ENCODE data around the gene DAND5.

The DAND5 gene

DNA sequence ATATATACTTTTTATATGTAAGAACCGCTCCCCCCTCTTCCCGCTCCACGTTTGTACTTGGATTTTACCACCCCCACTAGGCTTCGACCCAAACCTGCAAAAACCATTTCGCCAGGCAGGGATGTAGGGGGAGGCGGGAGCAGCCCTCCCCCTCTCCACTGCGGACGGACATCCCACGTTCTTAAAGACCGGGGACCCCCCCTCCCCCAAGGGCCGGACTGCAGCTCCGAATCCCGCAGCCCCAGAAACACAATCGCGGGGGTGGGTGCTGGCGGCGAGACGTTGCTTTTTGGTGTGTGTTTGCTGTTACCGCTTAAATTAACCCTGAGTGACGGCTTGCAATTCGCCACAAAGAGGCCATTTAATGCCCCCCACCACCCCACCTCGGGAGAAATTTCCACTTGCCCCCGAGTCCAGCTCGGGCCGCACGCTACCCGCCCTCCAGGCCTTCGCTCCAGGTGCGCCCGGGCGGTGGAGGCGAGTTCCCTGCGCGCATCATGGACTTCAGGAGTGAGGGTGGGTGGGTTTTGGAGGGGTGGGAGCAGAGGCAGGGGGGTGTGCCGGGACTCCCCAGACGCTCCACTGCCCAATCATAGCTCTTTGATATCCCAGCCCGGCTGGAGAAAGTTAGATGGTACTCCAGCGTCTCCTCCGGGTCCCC, 41.7 kb downstream of the DAND5 start:
- DNase-seq: no peak

DNA sequence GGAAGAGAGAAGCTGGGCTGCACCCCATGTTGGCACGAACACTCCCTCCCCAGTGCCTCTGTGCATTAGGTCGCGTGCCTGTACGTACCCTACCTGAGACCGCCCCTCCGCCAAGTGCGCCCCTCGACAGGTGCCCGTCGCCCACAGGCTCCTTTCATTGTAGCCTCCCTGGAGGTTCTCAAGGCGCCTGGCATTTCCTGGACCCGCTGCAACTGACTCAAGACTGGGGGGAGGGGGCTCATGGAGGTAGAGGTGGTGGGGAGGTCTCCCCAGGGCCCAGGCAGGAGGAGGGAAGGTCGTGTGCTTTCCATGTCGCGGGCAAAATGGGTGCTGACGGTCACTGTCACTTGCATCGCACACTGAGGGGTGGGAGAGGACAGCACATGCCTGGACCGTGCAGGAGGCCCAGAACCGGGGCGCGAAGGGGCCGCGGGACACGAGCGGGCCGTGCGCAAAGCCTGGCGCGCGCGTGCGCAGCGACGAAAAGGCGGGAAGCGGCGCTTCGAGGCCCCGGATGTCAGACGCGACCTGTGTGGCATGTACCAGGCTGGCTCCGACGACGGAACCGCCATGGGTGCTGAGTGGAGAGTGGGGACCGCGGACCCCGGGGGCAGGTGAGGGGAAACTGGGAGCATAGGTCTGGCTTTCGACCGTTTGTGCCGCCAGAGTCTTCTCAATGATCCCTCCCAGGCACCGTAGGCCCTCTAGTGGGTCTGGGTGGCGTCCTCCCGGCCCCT, 42.4 kb downstream of the DAND5 start:
- DNase-seq: no peak

DNA sequence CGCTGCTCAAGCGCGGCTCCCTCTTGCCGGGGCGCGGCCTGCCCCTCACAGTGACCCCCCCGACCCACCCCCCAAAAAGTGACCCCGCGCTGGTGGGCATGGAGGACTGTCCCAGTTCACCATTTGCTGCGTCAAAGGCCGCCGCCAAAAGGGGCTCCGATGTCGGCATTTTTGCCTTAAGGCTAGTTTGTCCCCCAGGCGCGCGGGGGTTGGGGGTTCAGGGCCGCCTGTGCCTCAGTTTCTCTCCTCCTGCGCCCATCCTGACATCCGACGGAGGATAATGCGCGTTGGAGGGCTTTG, 43.0 kb downstream of the DAND5 start:
- DNase-seq: no peak

DNA sequence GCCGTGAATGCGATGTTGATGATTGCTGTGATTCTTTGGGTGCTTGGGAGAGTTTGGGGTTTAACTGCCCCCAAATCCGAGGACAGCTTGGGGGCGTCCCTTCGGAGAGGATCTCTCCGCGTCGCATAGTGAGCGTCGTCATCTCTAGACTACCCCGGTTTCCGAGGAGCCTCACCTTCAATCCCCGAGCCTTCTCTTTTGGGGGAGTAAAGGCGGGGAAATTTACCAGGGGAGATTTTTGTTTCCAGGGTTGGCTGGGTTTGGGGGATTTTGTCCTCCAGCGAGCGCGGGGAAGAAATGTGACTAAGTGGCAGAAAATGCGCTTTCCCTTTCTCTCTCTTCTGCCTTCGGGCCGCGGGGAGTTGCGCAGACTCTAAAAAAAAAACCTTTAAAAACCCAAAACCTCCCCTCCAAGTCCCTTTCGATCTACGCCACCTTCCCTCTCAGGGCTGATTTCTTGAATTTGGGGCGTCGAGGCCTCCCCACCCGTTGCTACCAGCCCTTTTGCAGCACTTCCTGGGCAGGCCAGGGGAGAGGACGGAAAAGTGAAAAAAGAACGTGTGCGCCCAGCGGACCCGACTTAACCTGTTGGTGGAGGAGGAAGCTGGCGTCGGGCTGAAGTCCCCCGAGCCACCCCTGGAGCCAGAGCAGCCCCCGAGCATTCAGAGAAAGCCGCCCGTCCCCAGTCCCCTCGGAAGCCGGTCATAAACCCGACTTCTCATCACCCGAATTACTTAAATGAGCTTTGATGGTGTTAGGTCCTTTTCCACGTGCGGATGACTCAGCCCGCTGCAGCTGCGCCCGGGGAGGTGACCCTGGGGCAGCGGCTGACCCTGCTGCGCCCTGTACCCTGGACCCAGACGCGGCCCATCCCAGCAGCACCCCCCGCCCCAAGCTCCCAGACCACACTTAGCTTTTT, 43.6 kb downstream of the DAND5 start:
- DNase-seq: no peak

DNA sequence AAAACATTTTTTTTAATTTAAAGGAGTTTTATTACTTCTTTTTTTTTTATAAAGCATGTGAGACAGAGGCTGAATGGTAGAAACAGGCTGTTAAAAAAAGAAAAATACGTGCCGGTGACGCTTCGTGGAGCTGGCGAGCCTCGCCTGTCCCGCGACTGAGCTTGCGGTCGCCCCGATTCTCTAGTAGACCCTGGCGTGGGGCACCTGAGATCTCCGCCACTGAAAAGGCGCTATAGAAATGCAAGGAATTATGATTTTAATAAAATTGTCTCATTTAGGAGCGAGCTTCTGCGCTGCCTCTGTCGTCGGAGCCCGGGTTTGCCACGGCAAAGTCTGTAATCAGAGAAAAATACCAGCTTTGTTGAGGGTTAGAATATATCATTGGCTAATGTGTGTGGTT, 44.3 kb downstream of the DAND5 start:
- DNase-seq: no peak

DNA sequence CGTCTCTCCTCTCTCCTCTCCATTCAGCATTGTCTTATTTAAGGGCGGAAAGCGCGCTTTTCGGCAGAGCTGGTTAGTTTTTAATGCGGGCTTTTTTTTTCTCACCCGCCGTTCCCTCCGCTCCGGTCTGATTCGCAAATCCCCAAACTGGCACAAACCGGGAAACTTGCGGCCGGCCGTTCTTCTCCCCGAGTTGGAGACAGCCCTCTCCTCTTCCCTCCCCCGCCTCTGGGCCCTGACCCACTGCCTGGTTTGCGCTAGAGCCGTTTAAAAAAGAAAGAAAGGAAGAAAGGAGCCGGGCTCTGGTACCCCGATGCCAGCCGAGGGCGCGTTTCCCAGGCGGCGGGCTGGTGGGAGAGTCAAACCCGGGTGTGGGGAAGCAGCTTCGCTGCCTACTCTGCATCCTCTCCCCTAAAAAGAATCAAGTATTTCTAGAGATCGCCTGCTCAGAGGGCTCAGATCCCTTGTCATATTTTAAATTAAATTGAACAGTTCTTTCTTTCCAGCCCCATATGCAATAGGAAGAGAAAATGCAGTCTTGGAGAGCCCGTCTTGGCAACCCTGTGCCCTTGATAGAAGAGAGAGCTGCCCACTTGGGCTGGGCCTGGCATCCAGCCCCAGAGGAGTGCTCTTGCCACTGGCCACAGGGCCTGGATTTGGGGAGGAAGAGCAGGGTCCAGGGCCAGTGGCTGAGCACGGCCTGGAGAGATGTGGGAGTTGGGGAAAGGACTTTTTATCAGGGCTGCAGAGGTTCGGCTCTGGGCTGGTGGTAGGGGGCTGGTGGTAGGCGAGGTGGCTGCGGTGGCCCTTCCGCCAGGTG, 44.9 kb downstream of the DAND5 start:
- DNase-seq: no peak

DNA sequence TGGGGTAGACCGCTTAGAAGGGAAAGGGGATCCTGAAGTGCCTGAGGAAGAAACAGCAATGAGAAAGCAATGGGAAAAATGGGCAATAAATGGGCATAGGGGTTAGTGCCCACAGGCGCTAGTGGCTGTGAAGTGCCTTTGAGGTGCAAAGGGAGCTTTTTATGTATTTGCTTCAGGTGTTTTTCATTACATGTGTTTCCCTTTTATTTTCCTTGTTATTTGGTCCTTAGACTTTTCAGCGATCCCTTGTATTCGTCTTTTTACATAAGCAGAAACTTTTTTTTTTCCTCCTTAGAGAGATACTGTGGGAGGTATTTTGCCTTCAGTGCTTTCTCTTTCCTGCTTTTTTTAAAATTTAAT, 45.5 kb downstream of the DAND5 start:
- DNase-seq: no peak

DNA sequence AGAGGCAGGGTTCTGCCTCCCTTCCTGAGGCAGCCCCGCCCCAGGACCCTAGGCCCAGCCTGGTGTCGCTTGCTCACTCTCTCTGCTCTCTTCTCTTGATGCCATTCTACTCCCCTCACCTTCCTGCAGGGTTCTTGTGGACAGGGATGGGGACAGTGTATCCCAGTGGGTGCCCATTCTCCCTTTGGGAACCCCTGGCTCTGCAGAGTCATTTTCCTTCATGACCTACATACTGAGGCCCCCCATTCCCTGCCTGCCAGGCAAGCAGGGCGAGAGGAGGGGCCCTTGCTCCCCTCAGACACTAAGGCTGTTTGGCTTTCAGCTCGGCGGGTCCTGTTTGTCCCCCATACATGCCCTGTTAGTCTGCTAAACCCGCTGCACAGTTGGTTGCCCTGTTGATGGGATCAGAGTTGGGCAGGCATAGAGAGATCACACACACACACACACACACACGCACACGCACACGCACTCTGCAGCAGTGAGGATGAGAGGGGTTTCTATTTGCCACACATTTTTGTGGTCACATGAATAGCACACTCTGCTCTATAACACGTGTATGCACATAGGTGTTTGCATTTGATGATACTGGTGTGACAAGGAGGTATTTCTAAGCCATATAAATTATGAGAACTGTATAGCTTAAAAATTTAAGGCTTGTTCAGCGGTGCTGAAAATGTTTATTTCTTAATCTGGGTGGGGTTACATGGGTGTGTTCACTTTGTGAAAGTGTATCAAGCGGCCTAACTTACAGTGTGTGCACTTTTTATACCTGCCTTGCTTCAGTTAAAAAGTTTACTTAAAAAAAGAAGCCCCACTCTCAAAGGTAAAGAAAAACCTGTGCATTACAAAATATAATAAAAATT, 46.2 kb downstream of the DAND5 start:
- DNase-seq: no peak

DNA sequence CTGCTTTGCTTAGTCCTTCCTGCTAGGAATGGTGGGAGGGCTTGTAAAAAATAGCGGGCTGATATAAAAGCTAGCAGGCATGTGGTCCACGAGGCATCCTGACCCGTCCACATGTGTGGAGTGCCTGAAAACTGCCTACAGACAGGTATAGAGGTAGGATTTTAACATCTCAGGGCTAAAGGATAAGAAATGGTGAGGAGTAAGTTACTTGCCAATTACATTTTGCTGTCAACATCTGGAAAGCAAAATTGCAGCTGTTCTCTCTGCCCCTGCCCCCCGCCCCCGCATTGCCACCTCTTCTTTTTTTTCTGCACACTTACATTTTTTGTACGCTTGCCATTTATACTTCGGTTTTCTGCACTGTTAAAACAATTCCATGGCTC, 46.9 kb downstream of the DAND5 start:
- no peak for DNase-seq

DNA sequence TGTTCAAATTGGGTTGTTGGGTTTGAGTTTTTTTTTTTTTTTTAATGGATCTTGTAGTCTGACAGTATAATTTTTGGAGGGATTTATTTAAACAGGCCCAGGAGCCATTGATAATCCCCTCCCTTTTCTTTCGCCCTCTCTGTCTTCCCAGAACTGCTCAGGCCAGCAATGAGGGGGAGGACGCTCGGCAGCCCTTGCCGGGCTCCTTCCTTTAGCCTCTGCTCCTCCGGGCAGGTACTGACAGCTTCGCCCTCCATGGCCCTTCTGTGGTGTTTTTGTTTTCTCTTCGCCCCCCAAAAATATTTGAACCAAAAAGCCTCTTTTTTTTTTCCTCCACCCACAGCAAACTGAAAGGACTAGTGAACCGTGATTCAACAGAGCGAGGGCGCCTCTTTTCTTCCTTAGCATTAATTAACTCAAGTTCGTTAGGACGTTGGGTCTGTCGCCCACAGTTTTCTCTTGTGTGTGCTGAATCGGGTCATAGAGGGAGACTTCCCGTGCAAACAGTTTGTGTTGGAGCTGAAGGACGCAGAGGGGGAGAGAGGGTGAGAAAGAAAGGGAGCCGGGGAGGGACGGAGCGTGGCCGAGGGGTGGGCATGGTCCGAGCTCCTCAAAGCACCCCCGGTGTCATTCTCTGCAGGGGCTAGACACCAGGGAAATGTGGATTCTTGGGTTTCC, 47.4 kb downstream of the DAND5 start:
- no peak for DNase-seq

DNA sequence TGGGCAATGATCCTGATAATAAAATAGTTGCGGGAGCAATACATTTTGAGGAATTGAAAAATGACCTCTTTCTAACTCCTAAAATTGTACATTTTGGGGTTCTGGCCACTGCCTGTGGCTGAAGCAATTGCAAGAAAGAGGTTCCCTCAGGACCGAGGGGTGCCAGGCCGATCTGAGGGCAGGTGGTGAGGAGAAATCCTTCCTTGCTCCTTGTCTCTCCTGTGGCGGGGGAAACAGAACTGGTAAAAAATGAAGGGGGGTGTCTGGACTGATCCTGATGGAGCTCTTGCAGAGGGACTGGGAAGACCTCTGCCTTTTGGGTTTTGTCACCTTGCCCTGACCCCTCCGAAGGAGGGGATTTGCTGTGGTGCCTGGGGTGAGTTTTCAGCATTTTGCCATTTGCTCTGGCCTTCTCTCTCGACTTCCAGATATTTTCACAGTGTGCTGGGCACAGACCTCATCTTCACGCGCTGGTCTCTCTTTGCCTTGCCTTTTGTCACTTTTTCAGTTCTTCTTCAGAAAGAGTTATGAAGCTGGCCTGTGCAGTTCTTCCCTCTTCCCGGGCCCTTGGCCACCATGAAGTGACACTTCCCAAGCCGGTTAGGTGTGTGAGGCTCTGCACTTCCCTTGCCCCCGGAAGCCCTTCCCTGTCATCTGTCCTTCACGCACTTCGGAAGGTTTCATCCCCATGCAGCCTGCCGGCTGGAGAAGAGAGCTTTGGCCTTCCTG, 48.1 kb downstream of the DAND5 start:
- DNase-seq: no peak

DNA sequence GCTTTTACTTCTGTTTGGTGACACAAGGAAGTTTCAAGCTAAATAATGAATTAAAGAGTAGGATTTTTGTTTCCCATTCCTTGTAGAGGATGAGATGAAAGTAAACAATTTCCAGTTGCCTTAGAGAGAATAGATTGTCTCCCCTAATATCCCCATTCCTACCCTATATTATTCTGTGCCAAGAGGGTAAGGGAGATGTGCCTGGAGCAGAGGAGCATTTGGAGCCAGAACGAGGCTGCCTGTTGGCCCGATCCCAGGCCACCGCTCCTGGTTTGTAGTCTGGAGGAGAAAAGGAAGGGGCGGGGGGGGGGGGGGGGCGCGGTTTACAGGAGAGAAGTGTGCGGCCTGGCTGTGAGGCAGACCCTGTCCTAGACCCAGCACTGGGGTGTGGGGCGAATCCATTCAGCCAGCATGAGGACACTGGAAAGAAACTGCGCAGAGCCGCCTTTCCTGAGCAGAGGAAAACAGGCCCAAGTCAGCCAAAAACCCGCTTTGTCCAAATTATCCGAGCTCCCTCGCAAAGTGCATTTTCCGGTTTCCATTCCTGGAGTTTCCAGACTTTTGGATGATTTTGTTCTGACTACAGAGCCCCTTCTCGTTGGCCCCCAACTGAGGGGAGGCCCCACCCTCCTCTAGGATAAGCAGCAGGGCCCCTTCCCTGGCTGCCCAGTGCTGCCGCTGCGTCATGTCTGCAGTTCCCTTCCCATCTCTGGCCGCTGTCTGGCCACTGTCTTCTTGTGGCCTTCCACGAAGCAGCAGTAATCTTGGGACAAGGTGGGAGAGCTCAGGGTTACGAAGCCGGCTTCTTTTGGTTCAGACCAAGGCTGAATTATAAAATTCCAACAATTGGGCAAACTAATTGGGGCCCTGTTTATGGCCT, 48.9 kb downstream of the DAND5 start:
- DNase-seq: no peak

DNA sequence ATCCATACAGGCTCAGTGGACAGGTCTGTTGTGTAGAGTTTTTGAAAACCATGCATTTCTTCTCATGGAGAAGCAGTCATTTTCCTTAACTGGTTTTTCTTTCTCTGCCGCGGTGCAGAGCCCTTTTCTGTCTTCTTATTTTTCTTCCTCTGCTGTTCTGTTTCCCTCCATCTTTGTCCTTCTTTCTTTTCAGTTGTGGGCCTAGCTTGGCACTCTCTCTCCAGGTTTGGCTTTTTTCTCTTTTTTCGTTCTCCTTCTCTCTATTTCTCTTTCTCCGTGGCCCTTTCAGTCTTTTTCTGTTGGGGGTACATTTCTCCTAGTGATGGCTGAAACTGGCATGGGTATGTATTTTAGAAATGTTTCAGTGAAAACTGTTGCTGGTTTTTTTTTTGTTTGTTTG, 50.0 kb downstream of the DAND5 start:
- DNase-seq: no peak

DNA sequence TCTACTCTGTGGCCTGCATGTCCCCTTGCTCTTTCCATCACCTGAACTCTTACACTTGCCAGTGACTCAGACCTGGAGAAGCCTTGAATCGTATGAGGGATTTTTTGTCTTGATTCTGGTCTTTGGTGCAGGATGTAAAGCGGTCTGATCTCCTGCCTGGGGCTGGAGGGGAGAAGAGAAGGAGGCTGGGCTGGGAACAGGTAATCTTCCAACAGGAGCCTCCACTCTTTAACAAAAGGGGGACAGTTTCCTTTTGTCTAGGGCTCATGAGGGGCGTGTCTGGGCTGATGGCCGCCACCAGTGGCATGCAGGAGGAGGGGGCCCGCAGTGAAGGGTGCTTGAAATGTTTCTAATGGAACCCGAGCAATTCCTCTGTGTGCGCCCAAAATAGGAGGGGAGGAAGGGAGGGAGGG, 50.6 kb downstream of the DAND5 start:
- DNase-seq: no peak

DNA sequence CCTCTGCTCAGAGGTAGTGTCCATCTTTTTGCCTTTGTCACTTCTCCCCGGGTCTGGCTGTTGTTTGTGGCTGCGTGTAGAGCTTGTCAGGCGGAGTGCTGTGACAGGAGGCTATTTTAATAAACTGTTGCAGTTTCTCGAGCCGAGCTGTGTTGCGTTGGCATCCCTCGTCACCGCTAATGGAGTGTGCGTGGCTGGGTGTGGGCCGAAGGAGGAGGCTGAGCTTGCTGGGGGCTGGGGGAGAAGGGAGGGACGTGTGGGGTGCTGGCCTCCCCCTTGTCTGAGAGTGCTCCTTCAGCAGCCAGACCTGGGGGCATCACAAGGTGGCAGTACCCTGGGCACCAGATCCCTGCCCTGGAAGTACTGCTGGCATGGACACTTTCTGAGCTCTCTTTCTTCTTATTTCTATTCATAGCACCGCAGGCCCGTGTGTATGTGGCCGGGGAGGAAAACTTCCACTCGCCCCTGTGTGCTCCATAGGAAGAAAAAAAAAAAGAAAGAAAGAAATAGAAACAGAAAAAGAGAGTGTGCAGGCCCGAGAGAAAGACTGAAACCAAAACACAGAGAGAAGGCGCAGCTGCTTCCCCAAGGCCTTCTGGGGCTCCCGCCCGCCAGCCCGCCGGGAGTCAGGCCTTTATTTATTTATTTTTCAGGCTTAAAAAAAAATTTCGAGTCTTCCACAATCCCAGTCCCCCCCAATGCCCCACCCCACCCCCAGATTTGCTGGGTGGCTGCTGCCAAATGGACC, 52.9 kb downstream of the DAND5 start:
- DNase-seq: no peak

DNA sequence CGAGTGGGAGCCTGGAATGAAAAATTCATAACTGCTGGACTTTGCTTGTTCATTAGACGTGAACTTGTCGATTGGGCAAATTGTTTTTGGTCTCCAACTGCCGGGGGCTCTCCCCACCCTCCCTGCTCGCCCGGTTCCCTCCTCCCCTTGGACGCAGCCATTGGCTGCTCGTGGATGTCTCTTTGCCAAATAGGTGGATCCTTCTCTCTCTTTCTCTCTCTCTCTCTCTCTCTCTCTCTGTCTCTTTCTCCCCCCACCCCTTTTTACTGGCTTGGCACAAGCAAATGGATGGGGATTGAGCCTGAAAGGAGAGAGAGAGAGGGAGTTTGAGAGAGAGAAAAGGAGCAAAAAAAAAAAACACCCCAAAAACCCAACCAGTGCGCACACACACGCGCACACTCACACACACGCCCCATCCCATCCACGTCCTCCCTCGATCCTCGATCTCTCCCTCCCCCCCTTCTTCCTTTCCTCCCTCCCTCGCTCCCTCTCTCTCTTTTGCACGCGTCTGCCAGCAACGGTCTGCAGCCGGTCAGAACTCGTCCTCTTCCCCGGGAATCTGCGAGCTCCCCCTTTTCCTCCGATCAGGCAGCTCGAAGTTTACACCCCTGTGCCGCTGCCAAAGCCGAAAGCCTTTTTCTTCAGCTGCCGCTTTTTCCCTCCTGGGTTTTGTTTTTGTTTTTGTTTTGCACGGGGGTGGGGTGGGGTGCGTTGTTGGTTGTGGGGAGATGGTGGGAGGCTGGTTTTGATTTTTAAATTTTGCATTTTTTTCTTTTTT, 53.7 kb downstream of the DAND5 start:
- DNase-seq: no peak

DNA sequence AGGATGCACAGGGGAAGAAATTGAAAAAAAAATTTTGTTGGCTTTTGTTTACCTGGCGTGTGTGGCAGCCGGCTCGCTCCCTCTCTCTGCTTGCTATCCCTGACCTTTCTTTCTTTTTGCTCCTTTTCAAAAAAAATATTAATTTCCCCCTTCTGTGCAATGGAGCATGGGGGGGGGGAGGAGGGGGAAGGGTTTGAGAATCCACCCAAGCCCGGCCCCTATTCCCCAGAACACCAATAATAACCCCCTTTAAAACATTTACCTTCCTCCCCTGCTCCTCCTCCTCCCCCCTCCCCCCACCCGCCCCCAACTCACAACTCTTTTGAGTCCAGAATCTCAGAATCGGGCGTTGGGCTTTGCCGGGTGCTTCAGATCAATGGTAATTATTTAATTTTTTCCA, 54.3 kb downstream of the DAND5 start:
- no peak for DNase-seq

All from NCI-H524 (cell line).